ENCODE results near the gene NSF.
"Not testable (repeated sequence)": the region's sequence is repeated elsewhere in the genome, so short reads cannot be mapped to it uniquely, and the experiment has no call there.

NSF gene

DNA sequence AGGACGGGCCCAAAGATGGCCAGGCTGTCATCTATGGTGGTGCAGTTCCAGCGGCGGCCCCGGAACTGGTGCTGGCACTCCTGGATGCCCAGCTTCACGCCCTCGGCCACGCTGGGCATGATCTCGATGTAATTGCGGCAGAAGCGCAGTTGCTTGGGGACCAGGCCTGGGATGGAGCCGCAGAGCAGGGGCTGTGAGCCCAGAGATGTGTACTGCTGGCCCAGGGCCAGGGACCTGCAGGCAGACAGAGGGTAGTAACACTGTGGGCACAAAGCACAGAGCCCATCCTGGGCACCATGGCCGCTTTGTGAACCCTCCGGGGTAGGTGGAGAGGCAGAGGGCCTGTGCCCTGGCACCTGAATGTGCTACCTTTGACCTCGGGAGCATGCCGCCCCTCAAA, 183.2 kb downstream of the NSF start:
- no peak for DNase-seq (ENCODE audit: low read depth)

DNA sequence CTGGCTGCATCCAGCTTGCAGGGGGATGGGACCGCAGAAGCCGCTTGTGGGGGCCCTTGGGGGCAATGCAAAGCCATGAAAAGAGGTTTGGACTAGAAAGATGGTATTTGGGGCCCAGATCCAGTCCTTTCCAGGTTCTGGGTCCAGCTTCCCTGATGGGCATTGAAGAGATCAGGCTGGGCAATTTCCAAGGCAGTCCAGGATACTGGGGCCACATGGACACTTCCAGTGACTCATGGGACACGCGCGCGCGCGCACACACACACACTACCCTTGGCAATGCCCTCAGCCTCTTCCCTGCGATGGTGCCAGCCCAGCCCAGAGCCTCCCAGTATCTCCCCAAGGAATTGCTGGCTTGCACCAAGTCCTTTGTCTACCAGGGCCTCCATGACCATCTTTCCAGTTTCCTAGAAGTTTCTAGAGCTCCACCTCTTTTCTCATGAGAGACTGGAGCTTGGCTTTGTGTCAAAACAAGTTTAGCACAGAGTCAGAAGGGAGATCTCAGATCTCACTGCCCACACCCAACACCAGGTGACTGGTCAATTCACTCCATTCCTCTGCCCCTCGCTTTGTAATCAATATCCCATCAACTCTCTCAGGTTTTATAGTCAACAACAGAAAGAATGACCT, 183.8 kb downstream of the NSF start:
- DNase-seq (ENCODE audit: low read depth) = no peak

DNA sequence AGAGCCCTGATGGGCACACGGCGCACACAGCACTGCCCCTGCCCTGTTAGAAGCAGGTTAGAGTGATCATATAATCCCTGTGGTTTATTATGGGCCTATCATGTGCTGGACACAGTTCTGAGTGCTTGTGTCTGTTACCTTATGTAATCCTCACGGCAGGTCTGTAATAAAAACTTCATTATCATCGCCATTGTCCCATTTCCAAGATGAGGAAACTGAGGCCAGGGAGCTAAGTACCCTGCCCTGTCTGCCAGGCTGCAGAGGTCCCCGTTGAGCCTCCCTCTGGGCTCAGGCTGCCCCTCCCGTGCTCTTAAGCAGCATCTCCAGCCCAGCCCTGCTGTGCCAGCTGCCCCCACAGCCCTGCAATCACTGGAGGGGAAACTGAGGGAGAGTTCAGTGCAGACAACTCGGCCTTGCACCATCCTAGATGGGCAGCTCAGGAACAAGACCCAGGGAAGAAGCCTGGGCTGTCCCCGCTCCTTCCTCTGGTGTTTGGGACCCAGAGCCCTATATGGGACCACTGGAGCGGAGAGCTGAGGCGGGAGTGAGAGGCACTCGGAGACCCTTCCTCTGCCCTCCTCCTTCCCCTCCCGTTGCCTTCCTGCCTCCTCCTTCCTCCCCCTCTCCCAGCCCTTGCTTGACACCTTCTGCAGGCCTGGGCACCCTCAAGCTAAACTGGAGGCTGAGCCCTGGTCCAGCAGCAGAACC, 186.0 kb downstream of the NSF start:
- no peak for DNase-seq (ENCODE audit: low read depth)

DNA sequence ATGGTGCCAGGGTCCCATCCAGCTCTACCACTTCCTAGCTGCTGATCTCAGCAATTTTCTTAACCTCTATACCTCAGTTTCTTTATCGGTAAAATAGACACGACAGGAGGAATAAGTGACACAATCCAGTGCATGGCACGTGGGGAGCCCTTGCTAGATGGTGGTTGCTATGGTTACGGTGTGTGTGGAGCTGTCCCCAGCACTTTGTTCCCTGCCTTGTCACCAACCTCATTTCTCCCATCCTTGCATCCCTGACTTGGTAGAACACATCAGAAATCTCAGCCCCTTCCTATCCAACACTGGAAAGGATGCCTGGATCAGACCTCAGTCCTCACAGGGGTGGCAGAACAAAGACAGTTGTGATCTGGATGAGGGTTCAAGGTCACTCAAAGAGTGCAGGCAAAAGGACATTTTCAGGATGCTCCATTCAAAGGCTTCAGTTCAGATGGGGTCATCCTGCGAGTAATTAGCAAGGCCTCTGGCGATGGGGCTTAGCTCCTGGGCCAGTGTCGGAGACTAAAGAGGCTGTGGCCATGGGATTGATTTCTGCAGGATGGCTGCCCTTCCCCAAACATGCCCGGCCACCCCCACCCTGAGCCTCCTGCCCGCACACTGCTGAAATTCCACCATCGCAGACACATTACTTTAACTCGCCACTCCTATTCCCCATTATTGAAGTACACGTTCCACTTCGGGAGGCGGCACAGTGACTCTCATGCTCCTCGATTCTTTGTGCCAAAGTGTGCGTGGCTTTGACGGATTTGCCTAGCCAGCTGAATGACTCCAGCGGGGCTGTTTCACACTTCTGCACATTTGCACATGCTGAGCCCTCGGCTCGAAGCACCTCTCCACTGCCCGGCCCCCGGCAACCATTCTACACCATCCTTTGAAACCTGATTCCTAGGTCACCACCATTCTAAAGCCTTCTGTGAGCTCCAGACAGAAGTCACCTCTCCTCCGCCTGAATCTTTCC, 187.8 kb downstream of the NSF start:
- DNase-seq (ENCODE audit: low read depth) = no peak

DNA sequence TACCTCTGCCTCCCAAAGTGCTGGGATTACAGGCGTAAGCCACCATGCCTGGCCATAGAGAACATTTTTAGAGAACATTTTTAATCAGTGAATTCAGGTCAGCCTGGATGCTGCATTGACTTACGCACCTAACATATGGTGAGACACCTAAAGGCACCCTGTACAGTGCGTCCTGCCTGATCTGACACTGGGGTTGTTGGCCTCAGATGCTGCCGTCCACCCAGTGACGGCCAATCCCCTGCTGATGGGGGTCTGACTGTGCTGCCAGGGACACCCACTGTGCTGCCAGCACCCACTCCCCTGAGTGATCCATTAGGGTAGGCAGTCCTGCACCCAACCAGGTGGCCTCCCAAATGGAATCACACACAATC, 189.5 kb downstream of the NSF start:
- DNase-seq (ENCODE audit: low read depth) = no peak

DNA sequence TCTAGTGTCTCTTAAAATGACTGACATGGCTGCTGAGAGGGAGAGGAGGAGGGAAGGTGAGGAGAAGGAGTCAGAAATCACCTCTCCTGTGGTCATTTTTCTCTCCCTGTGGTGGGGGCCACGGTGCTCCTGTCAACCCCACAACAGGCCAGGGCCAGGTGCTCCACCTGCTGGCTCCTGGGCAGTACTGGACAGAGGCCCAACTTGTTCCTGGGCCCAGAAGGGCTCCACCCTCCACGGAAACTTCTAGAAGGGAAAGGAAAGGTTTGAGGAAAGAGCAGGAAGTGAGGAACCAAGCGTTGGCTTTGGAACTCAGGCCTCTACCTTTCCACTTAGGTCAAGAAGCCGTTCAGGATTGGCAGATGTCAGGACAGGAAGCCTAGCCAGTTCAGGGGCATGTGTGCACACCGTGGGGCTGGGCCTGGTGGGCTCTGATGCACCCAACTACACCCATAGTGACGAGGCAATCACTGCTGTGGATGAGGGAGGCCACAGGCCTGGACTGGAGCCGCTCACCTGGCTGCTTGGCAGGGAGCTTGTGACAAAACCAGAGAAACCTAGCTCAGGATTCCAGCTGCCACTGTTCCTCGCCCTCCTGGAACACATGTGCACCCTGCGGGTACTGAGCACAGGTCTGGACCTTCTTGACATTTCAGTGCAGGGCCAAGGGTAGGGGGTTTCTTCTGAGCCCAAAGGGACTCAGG, 191.9 kb downstream of the NSF start:
- peak; percentile 33 for DNase-seq (ENCODE audit: low read depth)

DNA sequence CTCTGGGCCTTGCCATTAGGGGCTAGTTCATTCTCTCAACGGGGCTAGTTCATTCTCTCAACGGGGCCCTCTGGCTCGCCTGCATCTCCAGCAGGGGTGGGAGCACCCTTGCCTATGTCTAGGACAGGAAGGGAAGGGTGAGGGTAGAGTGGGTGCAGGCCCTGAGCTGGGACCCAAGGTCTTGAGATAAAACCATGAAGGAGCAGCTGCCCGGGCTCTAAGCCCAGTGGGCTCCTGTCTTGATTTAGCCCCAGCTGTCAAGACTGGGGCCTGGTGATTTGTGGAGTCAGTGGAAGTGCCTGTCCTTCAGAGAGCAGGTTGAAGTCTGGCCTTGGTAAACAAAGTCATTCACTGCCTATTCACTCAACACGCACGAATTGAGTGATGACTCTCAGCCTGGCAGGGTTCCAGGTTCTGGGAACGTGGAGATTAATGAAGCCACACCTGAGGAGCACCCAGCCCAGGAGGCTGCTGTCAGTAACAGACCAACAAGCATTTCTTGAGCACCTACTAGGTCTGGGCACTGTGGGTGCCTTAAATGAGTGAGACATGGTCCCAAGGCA, 192.6 kb downstream of the NSF start:
- DNase-seq (ENCODE audit: low read depth) = no peak

DNA sequence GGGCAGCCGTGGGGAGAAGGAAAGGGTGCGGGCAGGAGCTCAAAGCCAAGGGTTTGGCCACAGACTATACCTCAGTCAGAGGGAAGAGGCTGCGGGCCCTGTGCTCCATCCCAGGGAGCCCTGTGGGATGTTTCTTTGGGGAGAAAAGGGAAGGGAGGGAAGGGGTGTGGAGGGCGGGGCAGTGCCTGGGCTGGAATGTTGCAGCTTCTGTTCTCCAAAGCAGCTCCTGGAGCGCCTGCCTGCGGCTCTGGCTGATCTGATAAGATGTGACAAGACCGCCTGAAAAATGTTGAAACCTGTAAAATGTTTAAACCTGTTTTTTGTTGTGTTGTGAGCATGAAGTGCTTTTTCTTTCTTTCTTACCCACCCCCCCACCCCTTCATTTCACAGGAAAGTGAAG, 195.2 kb downstream of the NSF start:
- no peak for DNase-seq (ENCODE audit: low read depth)

DNA sequence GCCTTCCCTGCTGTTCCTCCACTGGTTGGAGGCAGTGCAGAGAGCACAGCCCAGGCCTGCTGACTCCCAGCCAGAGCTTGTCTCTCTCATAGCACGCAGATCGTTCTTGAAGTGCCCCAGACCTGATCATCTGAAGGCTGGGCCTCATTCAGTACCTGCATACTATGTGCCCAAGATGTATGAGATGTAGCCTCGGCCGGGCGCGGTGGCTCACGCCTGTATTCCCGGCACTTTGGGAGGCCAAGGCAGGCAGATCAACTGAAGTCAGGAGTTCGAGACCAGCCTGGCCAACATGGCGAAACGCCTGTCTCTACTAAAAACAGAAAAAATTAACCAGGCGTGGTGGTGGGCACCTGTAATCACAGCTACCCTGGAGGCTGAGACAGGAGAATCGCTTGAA, 197.0 kb downstream of the NSF start:
- DNase-seq (ENCODE audit: low read depth) = no peak

DNA sequence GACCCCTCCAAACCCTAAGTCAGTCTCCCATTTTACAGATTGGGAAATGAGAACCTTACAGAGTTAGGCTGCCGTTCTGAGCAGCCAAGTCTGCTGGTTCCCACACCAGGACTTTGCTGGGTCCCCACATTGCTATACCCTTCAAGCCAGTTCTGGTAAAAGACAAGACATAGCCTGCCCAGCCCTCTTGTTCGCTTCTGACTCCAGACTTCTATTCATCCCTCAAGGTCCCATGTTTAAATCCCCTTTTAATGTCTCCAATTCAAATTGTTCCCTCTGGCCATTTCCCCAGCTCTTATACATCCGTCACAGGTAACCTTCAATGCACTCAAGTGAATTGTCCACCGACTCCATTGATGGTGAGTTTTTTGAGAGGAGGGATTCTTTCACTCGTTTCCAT, 197.8 kb downstream of the NSF start:
- DNase-seq (ENCODE audit: low read depth) = no peak

DNA sequence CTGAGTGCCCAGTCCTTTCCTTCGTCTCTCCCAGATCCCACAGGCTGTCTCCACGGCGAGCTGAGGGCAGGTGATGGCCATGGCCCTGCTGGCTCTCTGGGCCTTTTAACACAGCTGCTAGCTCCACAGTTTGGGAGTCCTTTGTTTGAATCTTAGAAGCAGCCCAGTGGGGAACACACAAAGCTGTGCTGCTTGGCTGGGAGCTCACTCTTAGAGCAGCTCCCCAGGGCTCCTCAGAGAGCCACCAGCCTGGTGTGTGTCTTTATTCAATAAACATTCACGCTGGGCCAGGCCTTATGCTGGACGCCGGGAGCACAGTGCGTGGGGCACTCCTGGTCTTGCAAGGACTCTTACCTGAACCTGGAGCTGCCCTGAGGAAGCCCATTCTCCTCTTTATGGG, 198.3 kb downstream of the NSF start:
- DNase-seq (ENCODE audit: low read depth) = no peak

DNA sequence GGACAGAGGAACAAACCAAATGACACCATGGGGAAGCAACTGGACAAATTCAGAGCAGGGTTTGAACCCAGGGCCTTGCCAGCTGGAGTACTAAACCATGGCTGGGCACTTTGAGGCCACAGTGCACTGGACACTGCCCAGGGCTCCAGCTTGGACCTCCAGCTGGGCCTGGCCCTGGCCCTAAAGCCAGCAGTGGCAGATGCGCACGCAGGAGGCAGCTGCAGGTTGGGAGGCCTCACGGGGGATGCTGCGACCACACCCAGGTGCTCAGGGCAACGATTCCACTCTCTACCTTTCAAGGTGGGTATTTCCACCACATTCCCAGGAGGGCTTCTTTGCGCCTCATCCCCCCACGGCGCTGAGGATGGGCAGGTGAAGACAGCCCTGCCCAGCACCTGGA, 199.1 kb downstream of the NSF start:
- DNase-seq (ENCODE audit: low read depth) = no peak

DNA sequence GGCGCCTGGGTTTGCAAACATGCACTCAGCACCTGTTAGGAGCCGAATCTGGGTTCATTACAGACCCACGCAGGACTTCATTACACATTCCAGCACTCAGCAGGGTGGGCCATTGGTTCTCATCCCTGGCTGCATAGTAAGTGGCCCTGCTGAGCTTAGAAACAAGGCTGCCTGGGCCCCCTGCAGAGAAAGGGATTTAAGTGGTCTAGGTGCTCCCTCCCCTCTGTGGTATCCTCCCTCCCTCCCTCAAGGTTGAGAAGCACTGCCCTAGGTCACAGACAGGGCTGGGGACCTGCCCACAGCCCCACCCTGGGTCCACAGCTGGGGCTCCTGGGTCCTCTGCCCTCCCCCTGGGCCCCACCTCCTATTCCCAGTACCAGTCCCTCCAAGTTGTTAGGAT, 199.7 kb downstream of the NSF start:
- no peak for DNase-seq (ENCODE audit: low read depth)

DNA sequence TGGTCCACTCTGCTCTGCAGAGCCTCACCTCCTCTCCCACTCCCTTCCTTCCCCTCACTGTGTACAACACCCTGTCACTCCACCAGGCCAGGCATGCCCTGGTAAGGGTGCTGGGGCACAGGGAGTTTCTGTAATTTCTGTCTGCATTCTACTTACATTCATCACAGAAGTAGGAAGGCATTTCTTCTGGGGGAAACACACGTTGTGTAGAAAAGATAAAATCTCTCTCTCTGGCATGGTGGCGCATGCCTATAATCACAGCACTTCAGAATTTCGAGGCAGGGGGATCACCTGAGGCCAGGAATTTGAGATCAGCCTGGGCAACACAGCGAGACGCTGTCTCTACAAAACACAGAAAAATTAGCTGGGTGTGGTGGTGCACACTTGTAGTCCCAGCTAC, 201.1 kb downstream of the NSF start:
- DNase-seq (ENCODE audit: low read depth) = no peak

DNA sequence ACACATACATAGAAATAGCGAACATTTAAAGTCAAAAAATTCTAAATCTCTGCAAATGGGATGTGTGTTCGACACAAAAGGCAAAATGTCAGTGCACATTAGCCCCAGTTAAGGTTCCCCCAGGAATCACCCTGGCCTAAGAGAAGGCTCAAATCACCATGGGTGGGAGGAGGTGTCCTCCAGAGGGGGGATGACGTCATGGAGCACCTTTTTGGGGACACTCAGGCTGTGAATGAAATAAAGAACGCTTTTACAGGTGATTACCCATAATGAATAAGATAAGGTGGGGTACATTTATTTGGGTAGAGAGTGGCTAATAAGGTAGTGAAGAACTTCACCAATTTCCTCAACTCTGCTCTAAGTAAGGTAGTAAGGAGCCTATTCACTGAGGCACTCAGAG, 201.6 kb downstream of the NSF start:
- no peak for DNase-seq (ENCODE audit: low read depth)

DNA sequence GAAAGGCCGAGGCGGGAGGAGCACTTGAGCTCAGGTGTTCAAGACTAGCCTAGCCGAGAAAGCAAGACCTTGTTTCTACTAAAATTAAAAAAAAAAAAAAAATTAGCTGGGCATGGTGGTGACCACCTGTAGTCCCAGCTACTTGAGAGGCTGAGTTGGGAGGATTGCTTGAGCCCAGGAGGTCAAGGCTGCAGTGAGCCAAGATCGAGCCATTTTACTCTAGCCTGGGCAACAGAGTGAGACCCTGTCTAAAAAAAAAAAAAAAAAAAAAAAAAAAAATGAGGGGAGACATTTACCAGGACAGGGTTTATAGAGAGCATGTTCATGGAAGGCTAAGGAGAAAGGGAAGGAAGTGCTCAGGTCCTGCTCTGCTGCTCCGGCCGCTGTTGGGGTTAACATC, 202.6 kb downstream of the NSF start:
- not testable (repeated sequence) for DNase-seq (ENCODE audit: low read depth)

DNA sequence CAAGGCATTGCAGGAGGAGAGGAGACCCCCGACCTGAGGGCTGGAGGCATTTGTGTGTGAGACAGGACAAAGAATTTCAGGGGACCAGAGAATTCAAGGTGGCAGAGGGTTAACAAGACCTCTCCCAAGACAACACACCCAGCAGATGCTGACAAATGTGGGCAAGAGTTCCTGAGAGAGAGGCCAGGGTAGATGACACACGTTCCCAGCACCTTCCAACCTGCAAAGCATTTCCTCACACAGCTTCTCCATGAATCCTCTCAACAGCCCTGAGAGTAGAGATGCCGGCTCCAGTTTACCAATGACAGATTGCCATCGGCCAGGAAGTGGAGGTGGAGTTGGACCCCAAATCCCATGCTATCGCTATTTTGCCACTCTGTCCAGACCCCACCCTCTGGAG, 203.1 kb downstream of the NSF start:
- DNase-seq (ENCODE audit: low read depth) = no peak

DNA sequence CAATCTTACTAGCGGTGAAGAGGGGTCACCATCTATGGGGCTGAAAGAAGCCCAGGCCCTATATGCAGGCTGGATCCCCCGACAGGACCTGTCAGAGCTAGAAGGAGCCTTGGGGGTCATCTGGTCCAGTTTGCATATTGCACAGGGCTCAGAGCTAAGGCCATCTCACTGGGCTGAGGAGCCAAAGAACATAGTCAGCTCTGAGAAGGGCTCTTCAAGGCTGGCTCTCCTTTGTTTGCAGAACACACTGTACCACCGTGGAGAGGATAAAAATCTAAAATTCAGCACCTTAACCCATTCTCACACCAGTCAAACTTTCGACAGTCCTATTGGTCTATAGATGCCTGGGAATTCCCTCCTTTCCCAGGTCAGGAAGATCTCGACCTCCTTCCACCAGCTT, 203.8 kb downstream of the NSF start:
- no peak for DNase-seq (ENCODE audit: low read depth)

DNA sequence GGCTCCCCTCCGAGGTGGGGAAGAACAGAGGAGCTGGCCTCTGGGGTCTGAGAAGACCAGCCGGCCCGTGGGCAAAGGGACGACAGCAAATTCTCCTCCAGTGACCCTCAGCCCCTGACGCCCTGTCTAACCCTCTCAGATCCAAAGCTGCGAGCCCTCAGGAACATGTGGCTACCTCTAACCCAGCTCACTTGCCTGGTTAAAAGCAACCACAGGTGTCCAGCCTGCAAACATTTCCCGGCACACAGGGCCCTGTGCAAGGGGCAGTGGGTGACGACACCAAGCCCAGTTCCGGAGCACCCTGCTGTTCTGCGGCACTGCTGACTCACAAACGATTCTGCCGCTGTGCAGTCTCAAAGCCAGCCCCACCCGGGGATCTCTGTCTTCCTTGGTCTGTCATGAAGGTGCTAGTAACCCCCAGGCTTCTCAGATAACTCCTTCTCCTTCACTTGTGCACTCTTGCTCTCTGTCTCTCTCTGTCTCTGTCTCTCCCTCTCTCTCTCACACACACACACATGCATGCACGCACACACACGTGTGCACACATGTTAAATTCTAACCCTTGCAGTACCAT, 205.0 kb downstream of the NSF start:
- DNase-seq (ENCODE audit: low read depth) = peak; percentile 27

DNA sequence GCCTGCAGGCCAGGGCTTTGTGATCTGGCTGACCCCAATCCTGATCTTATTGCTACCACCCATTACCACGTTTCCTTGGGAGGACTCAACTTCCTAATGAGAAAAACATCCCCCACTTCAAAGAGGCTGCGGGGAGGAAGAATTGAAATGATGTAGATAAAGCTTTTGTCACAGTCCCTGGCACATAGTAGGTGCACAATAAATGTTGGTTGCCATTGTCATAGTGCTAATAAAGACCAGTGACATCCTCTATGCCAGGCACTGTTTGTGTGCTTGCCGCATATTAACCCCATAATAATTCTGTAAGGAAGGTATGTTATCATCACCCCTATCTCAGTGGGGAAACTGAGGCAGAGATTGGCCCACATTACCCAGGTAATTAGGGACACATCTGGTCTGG, 205.6 kb downstream of the NSF start:
- DNase-seq (ENCODE audit: low read depth) = no peak

DNA sequence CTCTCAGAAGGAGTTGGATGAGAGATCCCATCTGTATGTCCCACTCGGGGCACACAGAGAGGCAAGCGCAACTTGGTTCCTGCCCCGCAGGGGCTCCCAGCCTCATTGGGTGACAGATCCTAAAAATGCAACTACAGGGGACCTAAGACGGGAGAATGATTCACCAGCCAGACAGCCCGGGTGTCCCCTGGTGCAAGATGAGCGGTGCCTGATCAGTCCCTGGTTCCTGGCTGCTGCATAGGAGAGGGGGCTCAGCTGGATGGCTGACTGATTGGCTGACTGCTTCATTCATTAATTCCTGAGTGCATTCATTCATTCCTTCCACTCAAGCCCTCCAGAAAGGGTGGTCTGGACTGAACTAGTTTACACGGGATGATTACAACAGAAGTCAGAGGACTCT, 206.1 kb downstream of the NSF start:
- no peak for DNase-seq (ENCODE audit: low read depth)

Data from iris pigment epithelial cell (primary cell).